AG10803 (cell line): Measurements from ENCODE around the gene CLDN7.

ENCODE experiments used
- DNase-seq: peaks from one replicate; pipeline ENCODE4 v3.0.0; 2010; ENCODE audit warnings: low read depth
- H3K4me3 ChIP-seq: 2 replicates; pipeline ENCODE4 v1.5.1; 2011; ENCODE audit warnings: mild to moderate bottlenecking, low read length, control low read depth
- TF ChIP-seq, protein P1 (sequence below): conservative IDR thresholded peaks from 2 replicates; pipeline ENCODE4 v1.5.1; 2011; ENCODE audit warnings: mild to moderate bottlenecking, low read length, control low read depth, inconsistent platforms

The CLDN7 gene

DNA sequence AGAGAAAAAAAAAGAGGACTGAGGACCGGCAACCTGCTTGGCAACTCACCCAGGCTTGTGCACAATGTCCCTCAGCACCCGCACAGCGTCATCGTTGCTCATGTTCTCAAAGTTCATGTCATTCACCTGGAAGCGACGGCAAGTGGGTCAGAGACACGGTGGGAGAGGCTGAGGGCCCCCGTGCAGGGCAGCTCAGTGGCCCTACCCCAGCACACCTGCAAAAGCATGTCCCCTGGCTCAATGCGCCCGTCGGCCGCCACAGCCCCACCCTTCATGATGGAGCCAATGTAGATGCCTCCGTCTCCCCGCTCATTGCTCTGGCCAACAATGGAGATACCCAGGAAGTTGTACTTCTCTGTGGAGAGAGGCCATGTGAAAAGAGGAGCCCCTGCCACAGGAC lies 33.4 kb downstream of the CLDN7 start:
- H3K4me3 ChIP-seq, result no peak overlapping the region
- TF ChIP-seq, protein P1, sequence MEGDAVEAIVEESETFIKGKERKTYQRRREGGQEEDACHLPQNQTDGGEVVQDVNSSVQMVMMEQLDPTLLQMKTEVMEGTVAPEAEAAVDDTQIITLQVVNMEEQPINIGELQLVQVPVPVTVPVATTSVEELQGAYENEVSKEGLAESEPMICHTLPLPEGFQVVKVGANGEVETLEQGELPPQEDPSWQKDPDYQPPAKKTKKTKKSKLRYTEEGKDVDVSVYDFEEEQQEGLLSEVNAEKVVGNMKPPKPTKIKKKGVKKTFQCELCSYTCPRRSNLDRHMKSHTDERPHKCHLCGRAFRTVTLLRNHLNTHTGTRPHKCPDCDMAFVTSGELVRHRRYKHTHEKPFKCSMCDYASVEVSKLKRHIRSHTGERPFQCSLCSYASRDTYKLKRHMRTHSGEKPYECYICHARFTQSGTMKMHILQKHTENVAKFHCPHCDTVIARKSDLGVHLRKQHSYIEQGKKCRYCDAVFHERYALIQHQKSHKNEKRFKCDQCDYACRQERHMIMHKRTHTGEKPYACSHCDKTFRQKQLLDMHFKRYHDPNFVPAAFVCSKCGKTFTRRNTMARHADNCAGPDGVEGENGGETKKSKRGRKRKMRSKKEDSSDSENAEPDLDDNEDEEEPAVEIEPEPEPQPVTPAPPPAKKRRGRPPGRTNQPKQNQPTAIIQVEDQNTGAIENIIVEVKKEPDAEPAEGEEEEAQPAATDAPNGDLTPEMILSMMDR, result no peak
- no peak for DNase-seq

DNA sequence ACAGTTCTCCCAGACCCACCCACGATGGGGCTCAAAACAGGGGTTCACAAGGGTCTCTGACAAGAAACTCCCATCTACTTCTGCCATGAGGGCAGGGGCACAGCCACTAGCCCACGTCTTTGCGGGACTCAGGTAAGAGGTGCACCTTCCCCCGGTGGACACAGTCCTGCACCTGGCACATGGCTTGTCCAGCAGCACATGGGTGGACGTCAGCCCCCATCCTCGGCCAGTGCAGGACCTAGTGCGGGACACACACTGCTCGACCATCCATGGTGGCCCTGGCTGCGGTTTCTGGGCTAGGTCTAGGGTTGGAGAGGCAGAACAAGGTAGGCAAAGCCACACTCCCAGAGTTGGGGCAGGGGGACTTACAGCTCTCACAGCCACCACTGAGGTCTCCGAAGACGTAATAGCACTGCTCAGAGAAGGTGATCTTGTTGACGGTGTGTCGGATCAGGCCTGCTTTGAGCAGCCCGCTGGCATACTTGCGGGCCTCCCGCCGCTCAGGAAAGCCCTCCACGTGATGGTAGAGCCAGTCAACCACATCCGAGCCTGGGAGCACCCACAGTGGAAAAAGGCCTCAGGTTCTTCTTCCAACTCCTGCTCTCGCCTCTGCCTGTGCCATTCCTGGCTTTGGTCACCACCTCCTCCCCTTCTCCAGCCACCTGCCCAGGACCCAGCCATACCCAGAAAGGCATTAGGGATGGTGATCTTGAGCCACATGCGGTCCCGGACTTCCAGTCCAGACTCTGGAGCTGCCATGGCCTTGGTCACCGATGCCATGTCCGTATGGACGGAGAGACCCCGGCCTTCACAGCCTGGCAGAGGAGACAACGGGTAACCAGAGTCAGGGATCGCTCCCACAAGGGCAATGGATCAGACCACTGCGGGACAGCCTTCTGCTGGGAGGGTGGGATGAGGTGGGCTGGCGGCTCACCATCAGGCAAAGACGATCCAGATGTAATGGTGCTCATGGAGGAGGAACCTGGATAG lies 35.3 kb downstream of the CLDN7 start:
- no peak overlapping the region for H3K4me3 ChIP-seq
- TF ChIP-seq, protein P1, result no peak
- DNase-seq, result no peak

DNA sequence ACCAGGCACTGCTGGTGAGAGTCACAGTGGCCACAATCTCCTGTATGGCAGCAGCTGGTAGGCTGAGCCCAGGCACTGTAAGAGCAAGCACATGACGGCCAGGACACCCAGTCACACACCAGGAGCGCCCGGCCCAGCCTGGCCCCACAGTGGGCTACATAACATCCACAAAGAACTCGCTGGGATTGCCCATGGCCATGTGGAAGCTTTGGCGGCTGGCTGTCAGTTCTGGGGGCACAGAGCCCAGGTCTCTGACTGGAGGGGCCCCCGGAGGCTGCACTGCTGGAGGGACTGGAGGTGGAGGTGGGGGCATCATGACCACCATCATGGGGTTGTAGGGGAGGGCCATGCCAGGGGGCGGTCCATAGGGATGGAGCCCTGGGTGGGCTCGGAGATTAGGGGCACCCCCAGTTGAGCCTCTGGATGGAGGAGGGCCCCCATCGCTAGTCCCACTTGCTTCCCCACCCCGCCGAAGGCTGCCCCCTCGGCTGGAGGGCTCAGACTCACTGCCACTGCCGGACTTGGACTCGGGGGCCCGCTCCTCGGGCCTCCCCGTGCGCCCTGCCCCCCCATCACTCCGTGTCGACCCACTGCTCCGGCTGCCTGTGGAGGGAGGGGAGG lies 36.5 kb downstream of the CLDN7 start:
- H3K4me3 ChIP-seq, result no peak overlapping the region
- TF ChIP-seq, protein P1, result no peak
- no peak for DNase-seq

DNA sequence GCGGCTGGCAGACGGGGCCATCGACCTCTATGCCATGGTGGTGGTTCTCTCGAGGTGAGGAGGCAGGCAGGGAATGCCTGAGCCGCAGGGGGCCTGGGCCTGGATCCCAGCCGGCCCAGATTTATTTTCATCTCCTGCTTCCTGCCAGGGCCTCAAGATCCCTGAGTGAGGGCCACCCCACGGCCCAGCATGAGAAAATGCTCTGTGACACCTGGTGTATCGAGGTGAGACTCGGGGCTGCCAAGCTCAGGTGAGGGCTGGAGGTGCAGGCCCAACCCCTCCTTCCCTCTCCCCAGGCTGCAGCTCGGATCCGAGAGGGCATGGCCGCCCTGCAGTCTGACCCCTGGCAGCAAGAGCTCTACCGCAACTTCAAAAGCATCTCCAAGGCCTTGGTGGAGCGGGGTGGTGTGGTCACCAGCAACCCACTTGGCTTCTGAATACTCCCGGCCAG lies 37.6 kb downstream of the CLDN7 start:
- no peak for DNase-seq
- TF ChIP-seq, protein P1, result no peak
- H3K4me3 ChIP-seq, result no peak overlapping the region

DNA sequence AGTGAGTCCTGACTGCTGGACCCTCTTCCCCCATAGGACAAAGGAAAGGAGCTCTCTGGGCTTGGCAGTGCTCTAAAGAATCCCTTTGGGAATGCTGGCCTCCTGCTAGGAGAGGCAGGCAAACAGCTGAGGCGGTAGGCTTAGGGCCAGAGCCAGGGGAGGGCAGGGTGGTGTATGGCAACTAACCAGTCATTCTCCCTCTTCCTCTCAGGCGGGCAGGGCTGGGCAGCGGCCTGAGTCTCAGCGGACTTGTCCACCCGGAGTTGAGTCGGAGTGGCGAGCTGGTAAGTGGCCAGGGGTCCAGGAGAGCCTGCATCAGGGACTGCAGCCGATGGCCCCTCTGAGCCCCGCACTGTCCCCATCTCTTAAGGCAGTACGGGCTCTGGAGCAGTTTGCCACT lies 38.2 kb downstream of the CLDN7 start:
- H3K4me3 ChIP-seq, result no peak overlapping the region
- no peak for DNase-seq
- TF ChIP-seq, protein P1, result no peak

DNA sequence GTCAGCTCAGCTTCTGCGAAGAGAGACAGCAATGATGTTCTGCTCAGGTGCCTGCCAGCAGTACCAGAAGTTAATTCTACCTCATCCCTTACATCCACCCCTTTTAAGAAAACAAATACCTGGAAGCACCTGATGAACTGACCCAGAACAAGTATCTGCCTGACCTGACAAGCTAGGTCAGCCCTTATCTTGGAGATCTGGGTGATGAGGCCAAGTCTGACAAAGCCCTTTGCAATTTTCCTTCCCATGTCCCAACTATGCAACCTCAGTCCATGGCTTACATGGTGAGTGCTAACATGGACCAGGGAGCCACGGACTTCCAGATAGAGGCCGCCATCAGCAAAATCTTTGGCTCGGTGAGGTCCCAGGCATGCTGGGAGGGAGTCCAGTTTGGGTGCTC lies 38.9 kb downstream of the CLDN7 start:
- TF ChIP-seq, protein P1, result no peak
- no peak overlapping the region for H3K4me3 ChIP-seq
- DNase-seq, result no peak

DNA sequence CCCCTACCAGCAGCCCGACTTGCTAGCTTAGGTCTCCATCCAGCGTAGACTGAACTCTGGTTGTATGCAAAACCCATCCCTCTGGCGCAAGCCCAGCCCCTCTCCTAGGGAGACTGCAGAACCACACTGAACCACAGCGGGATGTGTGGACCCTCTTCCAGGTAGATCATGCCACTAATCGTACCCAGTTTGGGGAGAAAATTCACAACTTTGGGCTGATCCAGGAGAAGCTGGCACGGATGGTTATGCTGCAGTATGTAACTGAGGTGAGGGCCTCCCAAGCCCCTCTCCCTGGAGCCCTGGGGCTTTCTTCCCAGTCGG lies 39.3 kb downstream of the CLDN7 start:
- TF ChIP-seq, protein P1, result no peak
- DNase-seq, result no peak
- H3K4me3 ChIP-seq, result no peak overlapping the region
